Measurements from ENCODE around the gene TBL1XR1.

The TBL1XR1 gene

DNA sequence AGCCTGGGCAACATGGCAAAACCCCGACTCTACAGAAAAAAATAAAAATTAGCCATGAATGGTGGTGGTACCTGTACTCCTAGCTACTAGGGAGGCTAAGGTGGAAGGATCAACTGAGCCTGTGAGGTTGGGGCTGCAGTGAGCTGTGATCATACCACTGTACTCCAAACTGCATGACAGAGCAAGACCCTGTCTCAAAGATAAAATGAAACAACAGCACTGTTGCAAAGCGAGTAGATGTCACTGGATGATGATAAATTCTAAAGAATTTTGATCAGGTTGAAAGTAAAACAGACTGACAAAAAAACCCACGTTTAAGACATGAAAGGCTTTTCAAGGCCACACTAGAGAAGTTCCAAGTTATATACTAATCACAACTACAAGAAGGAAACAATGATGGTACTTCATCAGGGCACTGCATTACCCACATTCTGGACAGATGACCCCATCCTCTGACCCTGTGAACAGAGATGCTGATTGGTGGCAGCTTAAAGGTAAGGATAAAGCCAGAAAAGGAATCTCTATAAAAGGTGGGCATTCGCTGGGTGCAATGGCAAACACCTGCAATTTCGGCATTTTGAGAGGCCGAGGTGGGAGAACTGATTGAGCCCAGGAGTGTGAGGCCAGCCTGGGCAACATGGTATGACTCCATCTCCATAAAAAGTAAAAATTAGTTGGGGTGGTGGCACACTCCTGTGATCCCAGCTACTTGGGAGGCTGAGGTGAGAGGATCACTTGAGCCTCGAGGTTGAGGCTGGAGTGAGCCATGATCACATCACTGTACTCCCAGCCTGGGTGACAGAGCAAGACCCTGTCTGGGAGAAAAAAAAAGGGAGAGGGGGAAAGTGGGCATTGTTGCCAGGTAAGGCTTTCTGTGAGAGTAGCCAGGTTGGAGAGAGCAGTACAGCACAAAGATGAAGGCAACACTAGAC lies 59.2 kb downstream of the TBL1XR1 start:
- no peak for DNase-seq

DNA sequence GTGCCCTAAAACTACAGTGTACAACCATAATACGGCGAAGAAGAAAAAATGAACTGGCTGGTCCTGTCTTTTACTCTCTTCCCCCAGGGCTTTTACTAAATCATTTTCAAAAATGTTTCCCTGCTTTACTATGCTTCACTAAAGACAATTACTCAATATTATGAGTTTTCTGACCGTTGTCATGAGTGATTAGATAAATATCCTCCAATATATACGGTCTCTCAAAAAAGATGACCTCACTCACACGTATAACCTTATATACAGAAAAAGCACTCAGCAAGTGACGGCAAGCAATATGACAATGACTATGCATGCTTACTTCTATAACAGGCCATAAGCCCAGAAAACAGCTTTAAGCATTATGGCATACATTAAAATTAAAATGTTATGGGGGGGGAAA lies 60.5 kb downstream of the TBL1XR1 start:
- DNase-seq = no peak

DNA sequence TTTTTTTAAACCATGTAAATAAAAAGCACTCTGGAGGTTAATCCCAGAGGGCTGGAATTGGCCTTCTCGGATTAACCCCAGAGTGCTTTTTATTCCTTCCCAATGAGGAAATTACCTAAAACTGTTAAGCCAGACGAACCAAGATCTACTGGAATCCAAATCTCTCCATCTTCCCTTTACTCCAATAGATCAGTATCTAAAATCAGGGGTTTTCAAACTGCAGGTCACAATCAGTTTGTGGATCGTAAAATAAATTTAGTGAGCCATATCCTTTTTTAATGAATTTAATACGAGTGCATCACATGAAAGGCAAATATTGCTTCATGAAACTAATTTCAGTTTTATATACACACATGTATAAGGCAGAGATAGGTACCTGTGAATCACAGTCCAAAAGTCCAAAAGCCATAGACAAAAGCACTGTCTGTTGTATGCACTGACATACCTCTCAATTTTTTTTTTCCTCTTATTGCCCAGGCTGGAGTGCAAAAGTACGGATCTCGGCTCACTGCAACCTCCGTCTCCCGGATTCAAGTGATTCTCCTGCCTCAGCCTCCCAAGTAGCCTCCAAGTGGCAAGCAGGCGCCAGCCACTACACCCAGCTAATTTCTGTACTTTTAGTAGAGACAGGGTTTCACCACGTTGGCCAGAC lies 61.3 kb downstream of the TBL1XR1 start:
- no peak for DNase-seq

DNA sequence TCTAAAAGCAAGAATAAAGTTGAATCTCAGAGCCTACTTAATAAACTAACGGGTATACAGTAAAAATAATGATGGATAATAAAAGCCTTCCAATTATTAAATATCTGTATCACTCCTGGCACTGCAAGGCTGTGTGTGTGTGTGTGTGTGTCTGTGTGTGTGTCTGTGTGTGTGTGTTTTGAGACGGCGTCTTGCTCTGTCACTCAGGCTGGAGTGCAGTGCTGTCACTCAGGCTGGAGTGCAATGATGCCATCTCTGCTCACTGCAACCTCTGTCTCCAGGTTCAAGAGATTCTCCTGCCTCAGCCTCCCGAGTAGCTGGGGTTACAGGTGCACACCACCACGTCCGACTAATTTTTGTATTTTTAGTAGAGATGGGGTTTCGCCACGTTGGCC lies 62.5 kb downstream of the TBL1XR1 start:
- no peak for DNase-seq

DNA sequence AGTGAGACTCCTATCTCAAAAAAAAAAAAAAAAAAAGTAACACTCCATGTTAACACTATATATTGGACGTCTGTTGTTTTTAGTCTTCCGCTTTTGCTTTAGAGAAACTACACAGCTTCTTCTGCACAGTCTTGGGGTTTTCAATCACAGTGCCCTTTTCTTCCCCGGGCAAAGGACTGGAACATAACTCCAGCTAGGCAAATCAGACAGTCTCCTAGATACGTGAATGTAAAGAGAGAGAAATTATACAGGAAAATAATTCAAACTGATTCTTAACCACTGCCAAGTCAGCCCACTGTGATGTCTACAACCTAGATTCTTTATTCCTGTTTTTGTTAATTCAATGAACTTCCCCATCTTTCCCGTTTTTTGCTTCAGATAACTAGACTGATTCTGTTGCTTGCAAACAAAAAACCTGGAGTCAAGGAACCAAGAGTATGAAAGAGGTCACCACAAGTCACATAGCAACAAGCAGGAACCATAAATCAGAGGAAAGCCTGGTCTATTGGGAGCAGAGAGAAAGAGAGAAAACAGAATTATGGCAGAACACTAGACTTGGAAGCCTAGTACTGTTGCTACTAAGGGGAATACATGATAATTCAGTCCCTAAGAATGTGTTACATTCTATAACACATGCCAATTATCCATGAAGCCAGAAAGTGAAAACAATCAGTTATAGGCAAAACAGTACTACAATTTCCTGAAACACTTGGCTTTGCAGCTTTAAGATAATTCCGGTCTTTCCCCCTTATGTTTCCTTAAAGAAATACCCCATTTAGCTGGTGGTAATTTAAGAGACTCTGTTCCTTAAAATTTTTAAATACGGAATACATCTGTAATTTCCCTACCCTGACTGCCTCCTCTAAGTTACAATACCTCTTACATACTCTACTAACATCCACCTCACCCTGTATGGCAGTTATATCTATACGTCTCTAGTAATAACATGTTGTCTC lies 63.1 kb downstream of the TBL1XR1 start:
- DNase-seq = no peak

DNA sequence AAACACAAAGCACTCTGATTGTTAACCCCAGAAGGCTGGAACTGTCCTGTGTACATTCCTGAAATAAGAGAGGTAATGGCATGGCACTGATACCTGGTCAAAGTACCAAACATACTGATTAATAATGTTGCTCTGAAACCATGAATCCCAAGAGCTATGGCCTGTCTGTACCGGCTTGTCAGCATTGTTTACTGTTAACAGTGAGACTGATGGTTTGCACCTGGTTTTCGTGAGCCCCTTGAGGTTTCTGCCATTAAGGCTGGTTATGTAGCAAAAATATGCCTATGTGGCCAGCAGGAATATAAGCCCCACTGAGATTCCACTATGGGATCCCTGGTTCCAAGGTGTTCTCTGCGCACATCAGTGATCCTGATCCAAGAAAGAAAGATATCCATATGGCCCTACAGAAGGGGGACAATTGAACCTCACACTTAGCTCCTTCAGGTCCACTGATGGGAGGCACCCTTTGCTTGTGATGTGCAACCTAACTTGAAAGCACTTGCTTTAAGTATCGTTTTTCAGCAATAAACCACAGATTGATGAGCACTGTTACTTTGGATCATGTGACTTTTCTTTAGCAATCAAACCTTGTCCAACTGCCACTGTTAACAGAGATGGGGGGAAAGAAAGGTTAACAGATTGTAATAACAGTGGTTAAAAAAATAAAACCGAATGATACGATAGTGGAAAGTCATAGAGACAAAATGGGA lies 65.2 kb downstream of the TBL1XR1 start:
- no peak for DNase-seq

DNA sequence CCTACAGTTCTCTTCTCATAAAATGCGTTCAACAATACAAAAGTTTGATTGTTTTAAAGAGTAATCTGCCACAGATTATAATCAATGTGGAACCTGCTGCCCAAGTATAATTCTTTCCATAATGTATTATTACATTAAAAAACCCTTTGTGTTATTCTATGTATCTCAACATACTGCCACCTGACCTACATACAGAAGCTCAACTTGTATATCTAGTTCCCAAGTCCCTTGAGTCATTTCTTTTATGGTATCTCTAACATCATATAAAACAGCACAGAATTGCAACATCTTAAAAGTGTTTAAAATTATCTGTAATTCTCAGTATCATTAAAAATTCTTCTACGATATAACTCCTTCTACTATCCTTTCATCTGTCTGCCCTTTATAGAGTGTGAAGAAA lies 70.3 kb downstream of the TBL1XR1 start:
- no peak for DNase-seq

DNA sequence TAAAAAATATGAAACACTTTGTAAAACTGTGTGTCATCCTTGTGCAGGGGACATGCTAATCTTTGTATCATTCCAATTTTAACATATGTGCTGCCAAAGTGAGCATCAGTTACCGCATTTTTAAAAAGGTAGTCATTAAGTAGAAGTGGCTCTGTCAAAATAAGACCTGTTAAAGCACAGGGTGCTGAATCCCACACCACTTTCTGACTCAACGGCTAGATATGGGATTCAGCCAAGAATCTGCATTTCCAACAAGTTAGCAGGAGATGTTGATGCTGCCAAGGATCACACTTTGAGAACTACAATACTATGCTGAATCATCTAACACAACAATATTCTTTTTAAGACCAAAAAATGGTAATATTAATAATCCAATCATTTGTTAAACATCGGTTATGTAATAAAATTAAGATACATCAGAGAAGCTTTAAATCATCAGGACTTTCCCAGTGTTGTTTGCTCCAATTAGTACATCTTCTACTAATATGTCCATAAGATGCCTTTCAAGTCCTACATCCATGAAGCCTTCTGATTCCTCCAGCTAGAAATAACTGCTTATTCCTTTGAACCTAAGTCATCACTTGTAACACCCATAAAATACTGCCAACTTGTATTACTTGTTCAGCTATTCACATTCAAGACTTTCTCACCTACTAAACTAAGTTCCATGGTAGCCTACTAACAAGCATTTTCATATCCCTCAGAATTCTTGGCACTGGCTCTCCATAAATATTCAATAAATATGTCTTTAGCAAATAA lies 71.1 kb downstream of the TBL1XR1 start:
- DNase-seq = no peak

DNA sequence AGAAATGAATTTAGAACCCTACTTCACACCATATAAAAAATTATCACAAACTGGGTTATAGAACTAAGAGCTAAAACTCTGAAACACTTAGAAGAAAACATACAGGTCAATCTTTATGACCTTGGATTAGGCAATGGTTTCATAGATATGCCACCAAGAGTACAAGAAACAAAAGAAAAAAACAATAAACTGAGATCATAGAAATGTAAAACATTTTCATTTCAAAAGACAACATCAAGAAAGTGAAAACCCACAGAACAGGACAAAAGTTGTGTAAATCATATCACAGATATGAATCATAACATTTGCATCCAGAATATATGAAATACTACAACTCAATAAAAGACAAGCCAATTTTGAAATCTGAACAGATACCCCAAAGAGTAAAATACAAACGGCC lies 72.4 kb downstream of the TBL1XR1 start:
- DNase-seq = no peak

DNA sequence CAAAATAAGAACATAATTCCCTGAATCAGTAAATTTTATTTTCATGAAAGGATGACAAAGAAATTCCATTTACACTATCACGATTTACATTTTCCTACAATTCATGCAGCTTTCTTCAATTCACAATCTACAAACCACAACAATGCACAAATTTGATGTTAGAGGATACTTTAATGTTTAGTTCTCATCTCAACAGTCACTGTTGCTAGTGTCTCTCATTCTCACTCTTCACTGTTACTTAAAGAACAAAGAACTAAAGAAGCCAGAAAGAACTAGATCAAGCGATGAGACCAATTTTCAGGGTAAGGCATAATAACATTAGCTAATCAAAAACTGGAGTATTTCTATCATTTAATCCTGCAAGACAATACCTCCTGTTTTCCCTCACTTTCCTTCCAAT lies 73.5 kb downstream of the TBL1XR1 start:
- no peak for DNase-seq

DNA sequence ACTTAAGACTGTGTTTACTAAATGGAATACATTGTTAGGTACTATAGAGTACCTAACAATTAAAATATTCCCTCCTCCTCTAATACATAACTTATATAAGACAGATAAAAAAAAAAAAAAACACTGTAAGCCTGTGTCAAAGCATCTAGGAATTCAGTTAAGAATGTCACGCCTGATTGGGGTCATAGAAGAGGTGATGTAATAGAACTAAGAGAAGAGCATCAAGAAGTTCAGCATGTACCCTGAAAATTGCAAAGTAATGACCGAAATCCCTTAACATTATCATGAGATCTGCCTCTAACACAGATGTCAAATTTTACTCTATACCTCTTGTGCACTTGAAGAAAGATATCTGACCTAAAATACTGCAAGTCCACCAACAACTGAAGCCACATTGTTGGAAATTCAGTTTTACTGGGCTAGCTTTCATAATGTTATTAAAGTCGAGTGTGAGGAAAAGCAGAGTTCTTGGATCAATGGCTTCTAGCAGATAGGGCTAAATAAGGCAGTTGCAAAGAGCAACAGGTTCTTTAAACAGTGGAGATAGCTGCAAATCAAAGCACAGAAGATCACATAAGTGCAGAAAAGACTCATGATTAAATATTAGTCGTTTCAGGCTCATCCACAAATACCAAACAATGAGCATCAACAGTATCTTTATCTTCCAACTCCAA lies 75.0 kb downstream of the TBL1XR1 start:
- no peak for DNase-seq

DNA sequence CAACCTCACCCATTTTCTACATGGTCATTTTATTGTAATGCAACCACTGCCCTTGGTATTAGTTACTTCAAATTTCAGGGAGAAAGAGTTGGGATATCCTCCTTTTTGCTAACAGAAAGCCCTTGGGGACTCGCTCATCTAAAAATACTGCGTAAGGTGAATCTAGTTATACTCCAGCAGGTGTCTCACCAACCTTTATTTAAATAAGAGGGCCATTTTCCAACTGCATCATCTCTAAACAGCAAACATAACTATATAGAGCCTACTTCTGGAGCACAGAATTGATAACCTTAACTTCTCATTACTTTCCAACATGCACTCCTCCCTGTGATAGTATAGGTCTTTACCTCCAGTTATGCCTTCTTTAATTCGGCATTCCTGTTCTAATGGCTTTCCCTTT lies 77.5 kb downstream of the TBL1XR1 start:
- no peak for DNase-seq

DNA sequence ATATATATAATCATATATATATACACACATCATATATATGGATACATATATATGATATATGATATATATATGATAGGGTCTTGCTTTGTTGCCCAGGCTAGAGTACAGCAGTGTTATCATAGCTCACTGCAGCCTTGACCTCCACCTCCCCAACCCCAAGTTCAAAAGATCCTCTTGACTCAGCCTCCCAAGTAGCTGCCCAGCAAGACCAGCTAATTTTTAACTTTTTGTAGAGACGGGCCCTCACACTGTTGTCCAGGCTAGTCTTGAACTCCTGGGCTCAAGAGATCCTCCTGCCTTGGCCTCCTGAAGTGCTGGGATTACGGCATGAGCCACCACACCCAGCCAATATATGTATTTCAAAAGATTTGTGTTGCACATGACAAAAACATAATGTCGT lies 83.0 kb downstream of the TBL1XR1 start:
- DNase-seq = no peak

DNA sequence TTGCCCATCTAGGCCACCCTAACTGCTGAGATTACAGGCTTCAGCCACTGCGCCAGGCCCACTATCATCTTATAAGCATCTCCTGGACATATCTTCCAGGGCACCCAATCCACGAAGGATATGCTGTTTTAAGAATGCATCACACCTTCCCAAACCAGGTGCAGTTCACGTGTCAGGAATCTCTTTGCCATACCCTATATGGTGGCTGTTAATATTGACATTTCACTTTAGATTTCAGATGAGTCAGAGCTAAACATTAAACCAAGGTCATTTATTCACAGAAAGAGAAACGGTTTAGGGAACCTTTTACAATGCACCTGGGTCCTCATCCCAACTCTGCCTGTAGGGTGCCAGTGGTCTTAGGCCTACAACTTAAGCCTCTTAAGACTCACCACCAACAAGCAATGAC lies 85.7 kb downstream of the TBL1XR1 start:
- no peak for DNase-seq

DNA sequence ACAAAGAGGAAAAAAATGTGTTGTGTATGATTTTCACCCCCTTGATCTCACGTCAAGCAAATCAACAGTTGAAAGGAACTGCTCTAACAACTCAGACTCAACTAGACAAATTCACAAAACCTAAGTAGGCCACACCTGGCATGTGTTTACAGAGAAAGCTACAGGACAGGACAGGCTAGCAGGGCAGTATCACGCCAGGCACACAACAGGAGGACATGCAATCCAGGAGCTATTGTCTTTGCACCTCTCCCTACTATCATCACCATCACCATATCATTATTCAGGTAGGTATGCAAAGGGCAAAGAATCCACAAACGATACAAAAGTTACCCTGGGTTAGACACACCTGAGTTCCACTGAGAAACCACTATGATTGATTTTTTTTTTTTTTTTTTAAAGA lies 86.4 kb downstream of the TBL1XR1 start:
- no peak for DNase-seq

DNA sequence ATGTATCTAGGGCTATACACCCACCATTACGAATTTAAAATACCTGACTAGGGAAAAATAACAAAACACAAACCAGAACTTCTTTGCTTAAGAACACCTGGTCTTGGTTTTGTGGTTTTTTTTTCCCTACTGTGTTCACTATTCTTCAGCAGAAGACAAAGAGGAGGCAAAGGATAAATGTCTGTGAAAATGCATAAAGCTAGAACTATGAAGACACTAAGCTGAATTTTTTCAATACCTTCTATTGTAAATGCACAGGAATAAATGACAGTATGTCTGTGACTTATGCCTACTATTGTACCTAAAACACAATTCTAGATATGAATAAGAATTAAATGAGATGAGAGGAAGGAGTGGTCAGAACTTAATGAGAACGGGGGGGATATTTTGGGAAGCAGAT lies 86.9 kb downstream of the TBL1XR1 start:
- no peak for DNase-seq

DNA sequence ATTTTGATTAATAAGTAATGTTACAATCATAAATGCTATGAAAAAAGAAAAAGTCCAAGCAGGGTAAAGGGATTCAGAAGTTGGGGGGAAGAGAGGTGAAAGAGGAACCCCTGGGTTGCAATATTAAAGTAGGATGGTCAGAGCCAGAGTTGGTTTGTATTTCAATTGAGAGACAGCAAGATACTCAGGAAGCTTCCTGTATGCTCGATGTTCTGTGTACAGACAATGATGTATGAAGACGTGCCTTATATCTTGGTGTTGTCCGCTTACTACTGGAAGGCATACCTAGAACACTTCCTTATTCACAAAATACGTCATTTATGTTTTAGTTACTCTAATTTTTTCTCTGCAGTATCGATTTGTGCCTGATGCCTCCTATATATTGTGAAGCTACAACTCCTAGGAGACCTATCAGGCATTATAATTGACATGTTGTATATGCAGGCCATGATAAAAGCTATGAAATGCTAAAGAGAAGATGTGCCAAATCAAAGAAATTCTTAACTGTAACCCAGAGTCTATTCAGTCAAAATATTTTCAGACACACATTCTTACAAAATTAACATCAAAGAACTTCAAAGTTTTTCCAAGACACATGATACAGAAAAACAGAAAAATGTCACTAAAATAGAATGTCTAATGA lies 87.5 kb downstream of the TBL1XR1 start:
- peak in 1 of 2 donors; percentile 34 for DNase-seq

DNA sequence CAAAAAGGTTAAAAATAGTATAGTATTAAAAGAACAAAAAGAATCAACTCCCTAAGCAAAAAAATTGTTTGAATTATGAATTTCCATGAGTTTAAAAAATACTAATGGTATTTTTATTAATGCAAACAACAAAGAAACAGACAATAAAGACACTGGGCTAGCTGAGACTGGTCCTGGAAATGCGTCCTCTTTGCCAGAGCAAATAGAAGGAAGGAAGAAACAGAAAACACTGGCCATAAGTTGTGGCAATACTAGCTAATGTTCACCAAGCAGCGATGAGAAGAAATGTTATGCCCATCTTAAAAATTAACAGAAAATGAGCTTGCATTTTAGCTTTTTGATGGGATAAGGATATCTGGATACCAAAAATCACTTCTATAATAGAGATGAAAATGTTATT lies 88.6 kb downstream of the TBL1XR1 start:
- no peak for DNase-seq

DNA sequence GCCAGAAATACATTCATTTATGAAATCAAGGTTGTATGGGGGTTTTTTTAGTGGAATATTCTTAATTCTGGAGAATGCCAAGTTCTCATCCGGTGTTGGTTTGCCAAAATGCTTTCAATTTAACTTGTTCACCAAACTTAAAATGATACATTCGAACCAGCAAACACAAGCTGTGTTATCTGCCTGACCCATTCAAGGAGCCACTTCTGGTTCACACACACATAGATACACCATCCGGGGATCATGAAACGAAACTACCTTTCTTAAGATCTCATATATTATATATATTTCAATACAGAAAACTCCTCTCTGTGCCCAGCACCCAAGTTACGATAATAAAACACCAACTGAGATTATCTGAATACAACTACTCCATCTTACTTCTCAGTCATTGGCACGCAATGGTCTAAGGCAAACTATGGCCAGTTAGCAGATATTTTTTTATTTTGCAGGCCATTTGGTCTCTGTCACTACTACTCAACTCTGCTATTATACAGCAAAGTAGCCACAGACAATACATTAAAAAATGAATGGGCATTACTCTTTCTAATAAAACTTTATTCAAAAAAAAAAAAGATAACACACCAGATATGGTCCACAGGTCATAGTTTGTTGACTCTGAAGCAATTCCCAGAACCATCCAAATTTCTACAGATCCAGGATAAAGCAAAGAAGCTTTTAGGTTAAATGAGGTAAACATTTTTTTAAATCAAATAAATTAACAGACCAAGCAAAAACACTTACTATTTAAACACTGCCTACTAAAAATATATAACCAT lies 89.6 kb downstream of the TBL1XR1 start:
- no peak for DNase-seq

DNA sequence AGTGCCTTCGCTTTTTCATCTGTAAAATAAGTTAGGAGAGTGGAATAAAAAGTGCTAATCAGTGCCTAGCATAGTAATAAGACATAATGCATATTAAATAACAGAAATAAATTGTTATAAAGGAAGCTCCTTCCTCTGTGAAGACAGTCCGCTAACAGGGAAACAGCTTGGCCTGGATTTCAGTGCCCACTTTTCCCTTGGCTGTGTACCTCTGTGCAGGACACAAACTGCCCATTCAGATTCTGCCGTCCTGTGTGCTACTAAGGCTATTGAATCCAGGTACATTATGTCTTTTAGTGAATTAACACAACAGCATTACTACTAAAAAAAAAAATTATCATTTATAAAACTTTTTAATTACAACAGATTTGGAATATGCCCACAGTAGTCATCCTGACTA lies 90.7 kb downstream of the TBL1XR1 start:
- no peak for DNase-seq

All from CD4-positive, alpha-beta T cell treated with Interferon alpha-2 for 1 hour (primary cell).